Measurements from ENCODE around the gene OPN3. TPM values are rescaled to one million over a fixed set of nuclear protein-coding genes. Genes with fewer than 3 reads are reported as not detected.

Gene OPN3
- total RNA-seq, 4 donors from 2014 or later, result 3.5 to 13.9 (median 4.8) TPM

GRCh38 chr1:241582921-241583321, 57.2 kb downstream of the OPN3 start:
- no peaks in the 10 kb centered on the region for H3K36me3 ChIP-seq
- H3K9me3 ChIP-seq, result no peaks in the 10 kb centered on the region
- 89% methylated on average over 1 of the region's 1 CpG; no CpG with 5 or more reads in 1 of the 2 donors for WGBS, 2 donors (ENCODE audit: low coverage in 1 of 2)
- no peak overlapping the region for H3K27ac ChIP-seq
- H3K4me1 ChIP-seq, result no peaks in the 10 kb centered on the region
- no peak overlapping the region for H3K4me3 ChIP-seq
- TF ChIP-seq EP300 (IDR thresholded peaks at IDR 0.05) (no peak), POLR2A (IDR thresholded peaks at IDR 0.05) (no peak), CTCF (IDR thresholded peaks at IDR 0.05) (no peak), POLR2AphosphoS5 (IDR thresholded peaks at IDR 0.05) (no peak)
- no peaks in the 10 kb centered on the region for H3K27me3 ChIP-seq
- ATAC-seq, result peak; percentile 31

GRCh38 chr1:241579434-241579833, 60.7 kb downstream of the OPN3 start:
- TF ChIP-seq CTCF (IDR thresholded peaks at IDR 0.05), result no peak
- no peak for TF ChIP-seq EP300 (IDR thresholded peaks at IDR 0.05)
- TF ChIP-seq POLR2A (IDR thresholded peaks at IDR 0.05), result no peak
- no peak for TF ChIP-seq POLR2AphosphoS5 (IDR thresholded peaks at IDR 0.05)
- H3K27me3 ChIP-seq, result no peaks in the 10 kb centered on the region
- no peak overlapping the region for H3K27ac ChIP-seq
- no peak for ATAC-seq
- H3K9me3 ChIP-seq, result peaks cover 0 to 13% (median 0%) of the 10 kb centered on the region in 3 donors
- no peak overlapping the region for H3K4me3 ChIP-seq
- no peaks in the 10 kb centered on the region for H3K36me3 ChIP-seq
- no peaks in the 10 kb centered on the region for H3K4me1 ChIP-seq
- 80% methylated on average over 1 of the region's 4 CpGs; no CpG with 5 or more reads in 1 of the 2 donors for WGBS, 2 donors (ENCODE audit: low coverage in 1 of 2)

- Histone ChIP-seq H3K27ac (no peak overlapping the region), H3K9me3 (peaks cover 0 to 13% (median 0%) of the 10 kb centered on the region in 3 donors), H3K4me3 (no peak overlapping the region), H3K4me1 (no peaks in the 10 kb centered on the region), H3K36me3 (no peaks in the 10 kb centered on the region), H3K27me3 (no peaks in the 10 kb centered on the region)
- no peak for ATAC-seq
- no peak for TF ChIP-seq POLR2A (IDR thresholded peaks at IDR 0.05)
- no peak for TF ChIP-seq POLR2AphosphoS5 (IDR thresholded peaks at IDR 0.05)
- TF ChIP-seq EP300 (IDR thresholded peaks at IDR 0.05), result no peak
- no peak for TF ChIP-seq CTCF (IDR thresholded peaks at IDR 0.05)
Measured at GRCh38 chr1:241574154-241574553, 66.0 kb downstream of the OPN3 start.

- no peak for ATAC-seq
- Histone ChIP-seq H3K9me3 (no peaks in the 10 kb centered on the region), H3K36me3 (no peaks in the 10 kb centered on the region), H3K27me3 (no peaks in the 10 kb centered on the region), H3K4me3 (no peak overlapping the region), H3K27ac (no peak overlapping the region), H3K4me1 (no peaks in the 10 kb centered on the region)
- TF ChIP-seq EP300 (IDR thresholded peaks at IDR 0.05) (no peak), POLR2A (IDR thresholded peaks at IDR 0.05) (no peak)
- 84 to 92% methylated on average over 2 of the region's 2 CpGs for whole genome bisulfite sequencing, 2 donors (ENCODE audit: low coverage in 1 of 2)
Measured at GRCh38 chr1:241569848-241570247, 70.3 kb downstream of the OPN3 start.

GRCh38 chr1:241560849-241561187, 79.4 kb downstream of the OPN3 start:
- ATAC-seq, result no peak
- Histone ChIP-seq H3K4me1 (no peaks in the 10 kb centered on the region), H3K4me3 (no peak overlapping the region), H3K27me3 (no peaks in the 10 kb centered on the region), H3K36me3 (no peaks in the 10 kb centered on the region), H3K9me3 (no peaks in the 10 kb centered on the region), H3K27ac (no peak overlapping the region)
- WGBS, 2 donors (ENCODE audit: low coverage in 1 of 2), result 50 to 76% methylated on average over 1 to 3 of the region's 3 CpGs
- TF ChIP-seq POLR2A (IDR thresholded peaks at IDR 0.05), result no peak
- no peak for TF ChIP-seq EP300 (IDR thresholded peaks at IDR 0.05)
- no peak for TF ChIP-seq POLR2AphosphoS5 (IDR thresholded peaks at IDR 0.05)
- TF ChIP-seq CTCF (IDR thresholded peaks at IDR 0.05), result no peak

Data from gastroesophageal sphincter (tissue), 4 donors.